H1 (cell line): ENCODE results near the gene IGLL5. TPM values are rescaled to one million over a fixed set of nuclear protein-coding genes. Genes with fewer than 3 reads are reported as not detected.

Experiments used
- CTCF ChIA-PET: fragments of 300-600 bp; sonication (Branson Sonifier 250); formaldehyde crosslinking; loops from one replicate; lab custom pipeline; 2021; ENCODE audit not compliant: partially characterized antibody; lab: Charles Lee
- POLR2A ChIA-PET: fragments of 300-600 bp; sonication (Branson Sonifier 250); formaldehyde crosslinking; loops from one replicate; lab custom pipeline; 2021; ENCODE audit warnings: inconsistent platforms; ENCODE audit not compliant: partially characterized antibody; lab: Charles Lee
- DNase-seq, 2 experiments: peaks; one replicate each; pipeline versions ENCODE4 v3.0.0 to v3.0.0-alpha.2; 2010 to 2022; ENCODE audit warnings: low spot score in 2 of 2, low read depth in 1 of 2, mixed read lengths in 1 of 2
- FAIRE-seq: peaks from 2 replicates; lab custom pipeline; 2011; peaks lifted over from hg19 to GRCh38; lab: Jason Lieb, UNC
- H2AFZ ChIP-seq: 2 replicates; pipeline ENCODE4 v1.8.1; 2012; ENCODE audit warnings: low read length, inconsistent platforms
- H2AK5ac ChIP-seq: 2 replicates; pipeline ENCODE4 v1.6.1; 2013; ENCODE audit warnings: low read depth, low read length
- H2BK120ac ChIP-seq: replicated peaks from 2 replicates; pipeline ENCODE3; 2013; ENCODE audit warnings: low read depth, low read length, inconsistent platforms
- H2BK12ac ChIP-seq: 2 replicates; pipeline ENCODE4 v1.6.1; 2013; ENCODE audit warnings: low read depth, low read length
- H2BK15ac ChIP-seq: 2 replicates; pipeline ENCODE4 v1.6.1; 2013; ENCODE audit warnings: low read length
- H2BK20ac ChIP-seq: 2 replicates; pipeline ENCODE4 v1.6.1; 2013; ENCODE audit warnings: low read length
- H2BK5ac ChIP-seq: 2 replicates; pipeline ENCODE4 v1.6.1; 2013; ENCODE audit warnings: low read depth, low read length
- H3K14ac ChIP-seq: 2 replicates; pipeline ENCODE4 v1.6.1; 2013; ENCODE audit warnings: inconsistent platforms; ENCODE audit not compliant: insufficient read length
- H3K18ac ChIP-seq: 2 replicates; pipeline ENCODE4 v1.6.1; 2013; ENCODE audit warnings: low read length; ENCODE audit errors: extremely low read depth
- H3K23ac ChIP-seq: 2 replicates; pipeline ENCODE4 v1.6.1; 2013; ENCODE audit warnings: inconsistent platforms; ENCODE audit not compliant: insufficient read length
- H3K23me2 ChIP-seq: 2 replicates; pipeline ENCODE4 v1.6.1; 2013; ENCODE audit warnings: low read depth, low read length
- H3K27ac ChIP-seq: 2 replicates; pipeline ENCODE4 v1.6.1; 2011; ENCODE audit warnings: low read depth, low read length, inconsistent platforms
- H3K27me3 ChIP-seq, 4 experiments: replicated peaks in 1 of 4; 1 replicate in 1 of 4; 2 replicates in 3 of 4; pipeline versions ENCODE4 v1.6.1 to v1.8.1; 2011 to 2013; ENCODE audit warnings: low read length in 3 of 4, mild to moderate bottlenecking in 3 of 4, inconsistent platforms in 2 of 4, mixed read lengths in 2 of 4, moderate library complexity in 1 of 4; ENCODE audit not compliant: control insufficient read depth in 3 of 4, insufficient read depth in 3 of 4; ENCODE audit errors: extremely low read depth in 1 of 4
- H3K36me3 ChIP-seq, 4 experiments: 2 replicates each; pipeline versions ENCODE4 v1.6.1 to v1.8.1; 2011 to 2013; ENCODE audit warnings: mild to moderate bottlenecking in 4 of 4, low read length in 3 of 4, moderate library complexity in 2 of 4, control low read depth in 1 of 4, inconsistent platforms in 1 of 4; ENCODE audit not compliant: insufficient read depth in 4 of 4, control insufficient read depth in 2 of 4
- H3K4ac ChIP-seq: replicated peaks from 2 replicates; pipeline ENCODE3; 2013; ENCODE audit warnings: low read length, low read depth, mixed read lengths, inconsistent platforms; ENCODE audit not compliant: insufficient read length
- H3K4me1 ChIP-seq, 4 experiments: replicated peaks in 1 of 4; 1 replicate in 1 of 4; 2 replicates in 3 of 4; pipeline versions ENCODE4 v1.6.1 to v1.8.1; 2011 to 2013; ENCODE audit warnings: low read length in 3 of 4, inconsistent platforms in 2 of 4, mixed read lengths in 1 of 4; ENCODE audit not compliant: insufficient read depth in 4 of 4, control insufficient read depth in 3 of 4
- H3K4me2 ChIP-seq, 2 experiments: 2 replicates each; pipeline versions ENCODE4 v1.6.1 to v1.8.1; 2011 to 2013; ENCODE audit warnings: low read depth in 2 of 2, low read length in 2 of 2, control low read depth in 1 of 2, inconsistent platforms in 1 of 2, mild to moderate bottlenecking in 1 of 2; ENCODE audit not compliant: insufficient read depth in 1 of 2
- H3K4me3 ChIP-seq, 4 experiments: fragments of 200-600, 300-600 bp in 1 of 4; sonication (generic), shearing (Covaris generic), sonication (Bioruptor Twin) in 1 of 4; 2 replicates each; pipeline versions ENCODE4 v1.5.1 to v1.8.1; 2011 to 2016; ENCODE audit warnings: low read length in 4 of 4, low read depth in 3 of 4, control low read depth in 2 of 4, inconsistent platforms in 2 of 4, mild to moderate bottlenecking in 2 of 4, mixed read lengths in 1 of 4, moderate library complexity in 1 of 4; ENCODE audit not compliant: insufficient read depth in 2 of 4; ENCODE audit errors: extremely low read depth in 1 of 4
- H3K56ac ChIP-seq: replicated peaks from 2 replicates; pipeline ENCODE3; 2013; ENCODE audit warnings: low read depth, mild to moderate bottlenecking, mixed read lengths, low read length, inconsistent platforms; ENCODE audit not compliant: insufficient read length
- H3K79me1 ChIP-seq: 2 replicates; pipeline ENCODE4 v1.6.1; 2013; ENCODE audit warnings: low read depth, low read length, control low read depth
- H3K79me2 ChIP-seq, 2 experiments: 2 replicates each; pipeline versions ENCODE4 v1.6.1 to v1.8.1; 2012 to 2013; ENCODE audit warnings: low read length in 2 of 2, mild to moderate bottlenecking in 2 of 2, inconsistent platforms in 1 of 2; ENCODE audit not compliant: insufficient read depth in 2 of 2, control insufficient read depth in 1 of 2
- H3K9ac ChIP-seq, 4 experiments: replicated peaks in 1 of 4; 1 replicate in 1 of 4; 2 replicates in 3 of 4; pipeline versions ENCODE4 v1.6.1 to v1.8.1; 2011 to 2013; ENCODE audit warnings: low read depth in 3 of 4, low read length in 3 of 4, control low read depth in 2 of 4, mild to moderate bottlenecking in 2 of 4, moderate library complexity in 2 of 4, inconsistent platforms in 1 of 4; ENCODE audit errors: extremely low read depth in 1 of 4
- H3K9me3 ChIP-seq, 2 experiments: 2 replicates each; pipeline versions ENCODE4 v1.6.1 to v1.8.1; 2012 to 2013; ENCODE audit warnings: mild to moderate bottlenecking in 2 of 2, moderate library complexity in 2 of 2, control low read depth in 1 of 2, inconsistent platforms in 1 of 2, low read depth in 1 of 2, low read length in 1 of 2, mixed read lengths in 1 of 2; ENCODE audit not compliant: insufficient read depth in 2 of 2
- H4K20me1 ChIP-seq, 2 experiments: replicated peaks in 1 of 2; 2 replicates each; pipeline versions ENCODE3 to v1.8.1; 2011 to 2013; ENCODE audit warnings: inconsistent platforms in 2 of 2, low read length in 2 of 2, mild to moderate bottlenecking in 1 of 2; ENCODE audit not compliant: insufficient read depth in 2 of 2, control insufficient read depth in 1 of 2
- H4K5ac ChIP-seq: 2 replicates; pipeline ENCODE4 v1.6.1; 2013; ENCODE audit warnings: low read length, low read depth, mixed read lengths, inconsistent platforms; ENCODE audit not compliant: insufficient read length
- H4K8ac ChIP-seq: 2 replicates; pipeline ENCODE4 v1.8.0; 2013; ENCODE audit warnings: mild to moderate bottlenecking, moderate library complexity, low read length, inconsistent platforms; ENCODE audit not compliant: insufficient read depth; ENCODE audit errors: extremely low read depth
- H4K91ac ChIP-seq: replicated peaks from 2 replicates; pipeline ENCODE3; 2013; ENCODE audit warnings: low read length, mixed read lengths, inconsistent platforms; ENCODE audit not compliant: insufficient read length
- KDM1A ChIP-seq: fragments of 200-600, 300-600 bp; sonication (generic); IDR thresholded peaks from 2 replicates; pipeline ENCODE4 v1.7.1; 2016; ENCODE audit warnings: mild to moderate bottlenecking, low read length, borderline replicate concordance
- ZNF274 ChIP-seq: IDR thresholded peaks from 2 replicates; pipeline ENCODE4 v1.7.0; 2012; ENCODE audit warnings: low read length, borderline replicate concordance; ENCODE audit errors: extremely low read depth
- WGBS, 2 experiments: shearing (Covaris generic) in 1 of 2; methylation state at CpG; one replicate each; pipeline versions ENCODE4 v1.1.6 to v1.1.7; 2013 to 2015; ENCODE audit warnings: low lambda C conversion rate in 2 of 2, mixed read lengths in 2 of 2, inconsistent platforms in 1 of 2, low coverage in 1 of 2, missing lambda C conversion rate in 1 of 2; ENCODE audit not compliant: insufficient replicate concordance in 2 of 2, insufficient coverage in 1 of 2, insufficient read length in 1 of 2; ENCODE audit errors: extremely low coverage in 1 of 2, missing lambda C conversion rate in 1 of 2; 5-methylcytosine and 5-hydroxymethylcytosine counted together
- polyA plus RNA-seq, 7 experiments: library from polyadenylated mRNA; depleted of rRNA in 3 of 7; stranded (reverse) in 5 of 7; unstranded in 2 of 7; fragments of >200 nt in 5 of 7; fragments of 200-250 nt in 2 of 7; gene quantifications; 1 replicate in 5 of 7; 2 replicates in 1 of 7; 4 replicates in 1 of 7; pipeline versions ENCODE4 v1.2.1 to v1.2.3, GENCODE V29; 2011 to 2013; ENCODE audit warnings: missing spikeins in 2 of 7, mixed read lengths in 2 of 7
- total RNA-seq: library from RNA; stranded (reverse); fragmentation: NEBNext Ultra II Directional; extraction: Animal tissue kit (Norgen Biotek cat#: 25700); gene quantifications from 2 replicates; pipeline ENCODE4 v1.2.1, GENCODE V29; 2021

IGLL5 gene
- total and polyA plus RNA-seq, 2 of the 8 experiments (the other 6 are each of a cell fraction or from before 2014, with no cell fraction given) = not detected

DNA sequence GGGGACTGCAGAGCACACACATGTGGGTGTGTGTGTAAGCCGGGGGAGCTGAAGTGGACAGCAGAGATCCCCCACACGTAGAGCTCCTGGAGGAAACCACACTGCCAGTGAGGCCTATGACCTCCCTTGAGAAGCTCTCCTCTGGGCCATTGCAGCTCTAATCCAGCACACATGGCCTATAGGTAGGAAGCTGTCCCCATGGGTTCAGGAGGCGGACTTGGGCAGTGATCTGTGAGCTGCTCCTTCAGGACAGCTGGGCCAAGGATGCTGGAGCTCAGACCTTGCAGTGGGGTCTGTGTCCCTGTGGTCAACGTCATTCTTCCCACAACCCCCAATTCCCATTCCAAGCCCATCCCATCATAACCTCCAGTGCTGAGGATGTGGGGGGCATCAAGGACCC, 29.8 kb downstream of the IGLL5 start:
- DNase-seq (no peak), FAIRE-seq (no peak)
- 76% methylated on average over 4 of the region's 4 CpGs; no CpG with 5 or more reads in 1 of the 2 experiments for WGBS, 2 experiments
- H3K36me3 ChIP-seq = no peaks in the 10 kb centered on the region
- no peak overlapping the region for H2BK120ac ChIP-seq
- H2AFZ ChIP-seq = no peak overlapping the region
- no peak overlapping the region for H2BK12ac ChIP-seq
- no peak overlapping the region for H3K18ac ChIP-seq
- H3K79me2 ChIP-seq = no peaks in the 10 kb centered on the region
- no peak overlapping the region for H3K23ac ChIP-seq
- H3K56ac ChIP-seq = no peak overlapping the region
- H4K91ac ChIP-seq = no peak overlapping the region
- H3K79me1 ChIP-seq = no peaks in the 10 kb centered on the region
- H3K27ac ChIP-seq = no peak overlapping the region
- no peak overlapping the region for H2BK5ac ChIP-seq
- no peak overlapping the region for H3K14ac ChIP-seq
- no peak overlapping the region for H3K4ac ChIP-seq
- H4K5ac ChIP-seq = no peak overlapping the region
- no peaks in the 10 kb centered on the region for H3K23me2 ChIP-seq
- POLR2A ChIA-PET = no interaction called here
- no peak overlapping the region for H3K4me2 ChIP-seq
- no peak overlapping the region for H2AK5ac ChIP-seq
- no peak overlapping the region for H4K8ac ChIP-seq
- H3K27me3 ChIP-seq = peaks cover 5 to 18% (median 14%) of the 10 kb centered on the region in 4 experiments
- H4K20me1 ChIP-seq = no peaks in the 10 kb centered on the region
- H3K4me1 ChIP-seq = no peaks in the 10 kb centered on the region
- no peak overlapping the region for H2BK20ac ChIP-seq
- no peak overlapping the region for H3K9ac ChIP-seq
- H2BK15ac ChIP-seq = no peak overlapping the region
- H3K4me3 ChIP-seq = no peak overlapping the region
- TF ChIP-seq KDM1A = no peak
- TF ChIP-seq ZNF274 = no peak
- TF ChIP-seq, all 59 proteins: peak for 0
- CTCF ChIA-PET = no interaction called here
- H3K9me3 ChIP-seq = peaks cover 44 to 92% of the 10 kb centered on the region in 2 experiments
